ENCODE results near the gene TXNDC2. TPM values are rescaled to one million over a fixed set of nuclear protein-coding genes. Genes with fewer than 3 reads are reported as not detected.

Gene TXNDC2
- total RNA-seq, 1 experiment from 2014 or later = 0.12 TPM

DNA sequence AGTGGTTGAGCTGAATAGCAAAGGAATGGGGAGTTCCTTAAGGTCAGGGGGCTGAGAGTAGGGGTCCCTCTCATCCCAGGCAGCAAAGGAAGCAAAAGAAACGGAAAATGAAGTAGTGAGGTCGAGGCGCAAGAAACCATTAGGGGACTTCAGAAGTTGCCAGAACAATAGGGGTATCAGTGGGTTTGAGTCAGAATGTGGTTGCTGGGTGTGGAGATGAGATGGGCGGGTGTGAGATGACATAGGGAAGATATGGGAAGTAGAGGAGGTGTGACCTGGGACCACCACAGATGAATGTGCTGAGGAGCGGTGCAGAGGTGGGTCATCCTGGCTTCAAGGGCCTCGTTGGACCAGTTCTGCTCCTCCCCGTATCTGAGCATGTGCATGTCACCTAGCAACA lies 14.9 kb downstream of the TXNDC2 start (continued):
- TF ChIP-seq POLR2AphosphoS5 (IDR thresholded peaks at IDR 0.05; ENCODE audit: low read depth, low read length) (no peak), CBX3 (IDR thresholded peaks at IDR 0.05; ENCODE audit: low read depth) (no peak), FOSL1 (IDR thresholded peaks at IDR 0.05; ENCODE audit: low read depth) (no peak)
- TF ChIP-seq, protein P1, sequence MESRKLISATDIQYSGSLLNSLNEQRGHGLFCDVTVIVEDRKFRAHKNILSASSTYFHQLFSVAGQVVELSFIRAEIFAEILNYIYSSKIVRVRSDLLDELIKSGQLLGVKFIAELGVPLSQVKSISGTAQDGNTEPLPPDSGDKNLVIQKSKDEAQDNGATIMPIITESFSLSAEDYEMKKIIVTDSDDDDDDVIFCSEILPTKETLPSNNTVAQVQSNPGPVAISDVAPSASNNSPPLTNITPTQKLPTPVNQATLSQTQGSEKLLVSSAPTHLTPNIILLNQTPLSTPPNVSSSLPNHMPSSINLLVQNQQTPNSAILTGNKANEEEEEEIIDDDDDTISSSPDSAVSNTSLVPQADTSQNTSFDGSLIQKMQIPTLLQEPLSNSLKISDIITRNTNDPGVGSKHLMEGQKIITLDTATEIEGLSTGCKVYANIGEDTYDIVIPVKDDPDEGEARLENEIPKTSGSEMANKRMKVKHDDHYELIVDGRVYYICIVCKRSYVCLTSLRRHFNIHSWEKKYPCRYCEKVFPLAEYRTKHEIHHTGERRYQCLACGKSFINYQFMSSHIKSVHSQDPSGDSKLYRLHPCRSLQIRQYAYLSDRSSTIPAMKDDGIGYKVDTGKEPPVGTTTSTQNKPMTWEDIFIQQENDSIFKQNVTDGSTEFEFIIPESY (IDR thresholded peaks at IDR 0.05; ENCODE audit: extremely low read depth, insufficient replicate concordance, low read length) = no peak

GRCh38 chr18:9901377-9901776 lies 15.6 kb downstream of the TXNDC2 start:
- Histone ChIP-seq H3K4me3 (replicated peaks in 1 of 2; ENCODE audit: low read depth in 1 of 2, low read length in 2 of 2) (no peak overlapping the region), H3K9me3 (ENCODE audit: control insufficient read depth in 1 of 2, insufficient read depth in 1 of 2, low read depth in 1 of 2, low read length in 2 of 2) (no peaks in the 10 kb centered on the region), H3K9ac (ENCODE audit: low read length) (no peak overlapping the region), H3K27me3 (ENCODE audit: insufficient read depth, low read length) (no peaks in the 10 kb centered on the region), H3K4me2 (ENCODE audit: low read length) (peak overlapping the region; percentile 86; the same call in 1 of the 2 replicates), H3K36me3 (ENCODE audit: control insufficient read depth in 1 of 2, insufficient read depth in 2 of 2, low read length in 2 of 2) (no peaks in the 10 kb centered on the region), H4K20me1 (ENCODE audit: insufficient read depth) (no peaks in the 10 kb centered on the region), H3K27ac (ENCODE audit: low read depth, low read length) (no peak overlapping the region), H3K4me1 (ENCODE audit: control insufficient read depth in 1 of 2, insufficient read depth in 2 of 2, low read length in 2 of 2) (peaks cover 30 to 64% of the 10 kb centered on the region in 2 experiments), H3K79me2 (ENCODE audit: insufficient read depth, low read length) (no peaks in the 10 kb centered on the region), H3K9me2 (ENCODE audit: insufficient read depth) (no peaks in the 10 kb centered on the region), H2AFZ (ENCODE audit: low read depth, low read length, poor library complexity, severe bottlenecking) (no peak overlapping the region)
- DNase-seq (ENCODE audit: low read depth, low spot score) (no peak), ATAC-seq (no peak; the same call in 1 of the 2 replicates)
- TF ChIP-seq SP1 (IDR thresholded peaks at IDR 0.05; ENCODE audit: low read depth) = no peak
- TF ChIP-seq CEBPB (IDR thresholded peaks at IDR 0.05; ENCODE audit: low read depth) = no peak
- no peak for TF ChIP-seq POLR2A (IDR thresholded peaks at IDR 0.05; ENCODE audit: borderline replicate concordance, extremely low read depth, insufficient read depth, insufficient read length)
- no peak for TF ChIP-seq EZH2phosphoT487 (IDR thresholded peaks at IDR 0.05; ENCODE audit: borderline replicate concordance)
- TF ChIP-seq JUND (IDR thresholded peaks at IDR 0.05) = no peak
- TF ChIP-seq, protein P2, sequence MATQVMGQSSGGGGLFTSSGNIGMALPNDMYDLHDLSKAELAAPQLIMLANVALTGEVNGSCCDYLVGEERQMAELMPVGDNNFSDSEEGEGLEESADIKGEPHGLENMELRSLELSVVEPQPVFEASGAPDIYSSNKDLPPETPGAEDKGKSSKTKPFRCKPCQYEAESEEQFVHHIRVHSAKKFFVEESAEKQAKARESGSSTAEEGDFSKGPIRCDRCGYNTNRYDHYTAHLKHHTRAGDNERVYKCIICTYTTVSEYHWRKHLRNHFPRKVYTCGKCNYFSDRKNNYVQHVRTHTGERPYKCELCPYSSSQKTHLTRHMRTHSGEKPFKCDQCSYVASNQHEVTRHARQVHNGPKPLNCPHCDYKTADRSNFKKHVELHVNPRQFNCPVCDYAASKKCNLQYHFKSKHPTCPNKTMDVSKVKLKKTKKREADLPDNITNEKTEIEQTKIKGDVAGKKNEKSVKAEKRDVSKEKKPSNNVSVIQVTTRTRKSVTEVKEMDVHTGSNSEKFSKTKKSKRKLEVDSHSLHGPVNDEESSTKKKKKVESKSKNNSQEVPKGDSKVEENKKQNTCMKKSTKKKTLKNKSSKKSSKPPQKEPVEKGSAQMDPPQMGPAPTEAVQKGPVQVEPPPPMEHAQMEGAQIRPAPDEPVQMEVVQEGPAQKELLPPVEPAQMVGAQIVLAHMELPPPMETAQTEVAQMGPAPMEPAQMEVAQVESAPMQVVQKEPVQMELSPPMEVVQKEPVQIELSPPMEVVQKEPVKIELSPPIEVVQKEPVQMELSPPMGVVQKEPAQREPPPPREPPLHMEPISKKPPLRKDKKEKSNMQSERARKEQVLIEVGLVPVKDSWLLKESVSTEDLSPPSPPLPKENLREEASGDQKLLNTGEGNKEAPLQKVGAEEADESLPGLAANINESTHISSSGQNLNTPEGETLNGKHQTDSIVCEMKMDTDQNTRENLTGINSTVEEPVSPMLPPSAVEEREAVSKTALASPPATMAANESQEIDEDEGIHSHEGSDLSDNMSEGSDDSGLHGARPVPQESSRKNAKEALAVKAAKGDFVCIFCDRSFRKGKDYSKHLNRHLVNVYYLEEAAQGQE (IDR thresholded peaks at IDR 0.05; ENCODE audit: low read depth) = no peak
- TF ChIP-seq ATF3 (IDR thresholded peaks at IDR 0.05) = no peak
- TF ChIP-seq SIN3A (IDR thresholded peaks at IDR 0.05; ENCODE audit: low read depth) = no peak
- no peak for TF ChIP-seq ELF1 (IDR thresholded peaks at IDR 0.05; ENCODE audit: borderline replicate concordance, low read depth)
- BruUV-seq (replicated peaks) = no TSS peak
- intact Hi-C loops (cut with micrococcal nuclease) = no loop called here
- ChIA-PET RAD21 (ENCODE audit: low non-redundant PET in 1 of 2, low total read pairs in 2 of 2, uncharacterized antibody in 2 of 2, unreplicated experiment in 2 of 2) (no interaction called here), CTCF (no interaction called here), POLR2A (no interaction called here)

All from HCT116 (cell line).